ENCODE measurements around the gene C17orf75. TPM values are rescaled to one million over a fixed set of nuclear protein-coding genes. Genes with fewer than 3 reads are reported as not detected.

The C17orf75 gene
- total RNA-seq, 4 donors from 2014 or later: 9.2 to 16.7 (median 13.2) TPM

DNA sequence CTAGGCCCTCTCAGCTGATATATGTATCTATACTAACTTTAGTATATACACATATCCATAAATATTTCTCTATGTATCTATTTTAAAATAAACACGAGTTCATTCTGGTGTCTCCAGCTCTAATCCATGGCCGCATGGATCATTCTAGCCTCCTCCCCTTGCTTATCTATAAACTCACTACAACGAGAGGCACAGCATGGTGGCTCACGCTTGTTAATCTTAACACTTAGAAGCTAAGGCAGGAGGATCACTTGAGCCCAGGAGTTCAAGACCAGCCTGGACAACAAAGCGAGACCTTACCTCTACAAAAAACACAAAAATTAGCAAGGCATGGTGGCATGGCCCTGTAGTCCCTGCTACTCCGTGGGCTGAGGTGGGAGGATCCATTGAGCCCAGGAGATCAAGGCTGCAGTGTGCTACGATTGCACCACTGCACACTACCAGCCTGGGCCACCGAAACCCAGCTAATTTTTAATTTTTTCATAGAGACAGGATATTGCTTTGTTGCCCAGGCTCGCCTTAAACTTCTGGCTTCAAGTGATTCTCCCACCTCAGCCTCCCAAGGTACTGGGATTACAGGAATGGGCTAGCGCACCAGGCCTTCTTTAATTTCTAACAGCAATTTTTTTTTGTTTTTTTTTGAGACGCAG is 4.1 kb upstream of the C17orf75 start:
- Histone ChIP-seq H3K4me1 (peaks cover 3 to 32% (median 7%) of the 10 kb centered on the region in 3 donors), H3K36me3 (no peaks in the 10 kb centered on the region), H3K27me3 (no peaks in the 10 kb centered on the region), H3K4me3 (no peak overlapping the region), H3K9me3 (no peaks in the 10 kb centered on the region), H3K27ac (no peak overlapping the region)
- TF ChIP-seq POLR2AphosphoS5 (IDR thresholded peaks at IDR 0.05) (no peak), EP300 (IDR thresholded peaks at IDR 0.05) (no peak), POLR2A (IDR thresholded peaks at IDR 0.05) (no peak)
- TF ChIP-seq, protein P1, sequence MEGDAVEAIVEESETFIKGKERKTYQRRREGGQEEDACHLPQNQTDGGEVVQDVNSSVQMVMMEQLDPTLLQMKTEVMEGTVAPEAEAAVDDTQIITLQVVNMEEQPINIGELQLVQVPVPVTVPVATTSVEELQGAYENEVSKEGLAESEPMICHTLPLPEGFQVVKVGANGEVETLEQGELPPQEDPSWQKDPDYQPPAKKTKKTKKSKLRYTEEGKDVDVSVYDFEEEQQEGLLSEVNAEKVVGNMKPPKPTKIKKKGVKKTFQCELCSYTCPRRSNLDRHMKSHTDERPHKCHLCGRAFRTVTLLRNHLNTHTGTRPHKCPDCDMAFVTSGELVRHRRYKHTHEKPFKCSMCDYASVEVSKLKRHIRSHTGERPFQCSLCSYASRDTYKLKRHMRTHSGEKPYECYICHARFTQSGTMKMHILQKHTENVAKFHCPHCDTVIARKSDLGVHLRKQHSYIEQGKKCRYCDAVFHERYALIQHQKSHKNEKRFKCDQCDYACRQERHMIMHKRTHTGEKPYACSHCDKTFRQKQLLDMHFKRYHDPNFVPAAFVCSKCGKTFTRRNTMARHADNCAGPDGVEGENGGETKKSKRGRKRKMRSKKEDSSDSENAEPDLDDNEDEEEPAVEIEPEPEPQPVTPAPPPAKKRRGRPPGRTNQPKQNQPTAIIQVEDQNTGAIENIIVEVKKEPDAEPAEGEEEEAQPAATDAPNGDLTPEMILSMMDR (IDR thresholded peaks at IDR 0.05): no peak
- no peak for ATAC-seq
- 76 to 83% methylated on average over 6 to 9 of the region's 11 CpGs for WGBS, 2 donors (ENCODE audit: low coverage in 1 of 2)

DNA sequence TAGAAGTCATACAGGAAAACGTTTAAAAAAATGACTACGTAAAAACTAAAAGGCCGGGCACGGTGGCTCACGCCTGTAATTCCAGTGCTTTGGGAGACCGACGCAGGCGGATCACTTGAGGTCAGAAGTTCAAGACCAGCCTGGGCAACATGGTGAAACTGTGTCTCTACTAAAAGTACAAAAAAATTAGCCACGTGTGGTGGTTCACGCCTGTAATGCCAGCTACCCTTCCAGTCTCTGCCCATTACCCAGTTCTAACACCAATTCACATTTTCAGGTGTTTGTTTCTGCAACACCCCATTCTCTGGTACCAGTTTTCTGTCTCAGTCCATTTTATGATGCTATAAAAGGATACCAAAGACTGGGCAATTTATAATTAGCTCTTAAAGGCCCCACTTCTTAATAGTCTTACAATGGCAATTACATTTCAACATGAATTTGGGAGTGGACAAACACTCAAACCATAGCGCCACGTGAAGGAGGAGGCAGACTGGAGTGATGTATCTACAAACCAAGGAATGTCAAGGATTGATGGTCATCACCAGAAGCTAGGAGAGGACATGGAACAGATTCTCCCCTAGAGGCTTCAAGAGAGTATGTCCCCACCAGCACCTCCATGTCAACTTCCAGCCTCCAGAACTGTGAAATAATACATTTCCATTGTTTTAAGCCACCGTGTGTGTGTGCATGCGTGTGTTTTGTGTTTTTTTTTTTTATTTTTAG is 791 bp upstream of the C17orf75 start:
- WGBS, 2 donors (ENCODE audit: low coverage in 1 of 2): 56 to 60% methylated on average over 14 of the region's 14 CpGs

DNA sequence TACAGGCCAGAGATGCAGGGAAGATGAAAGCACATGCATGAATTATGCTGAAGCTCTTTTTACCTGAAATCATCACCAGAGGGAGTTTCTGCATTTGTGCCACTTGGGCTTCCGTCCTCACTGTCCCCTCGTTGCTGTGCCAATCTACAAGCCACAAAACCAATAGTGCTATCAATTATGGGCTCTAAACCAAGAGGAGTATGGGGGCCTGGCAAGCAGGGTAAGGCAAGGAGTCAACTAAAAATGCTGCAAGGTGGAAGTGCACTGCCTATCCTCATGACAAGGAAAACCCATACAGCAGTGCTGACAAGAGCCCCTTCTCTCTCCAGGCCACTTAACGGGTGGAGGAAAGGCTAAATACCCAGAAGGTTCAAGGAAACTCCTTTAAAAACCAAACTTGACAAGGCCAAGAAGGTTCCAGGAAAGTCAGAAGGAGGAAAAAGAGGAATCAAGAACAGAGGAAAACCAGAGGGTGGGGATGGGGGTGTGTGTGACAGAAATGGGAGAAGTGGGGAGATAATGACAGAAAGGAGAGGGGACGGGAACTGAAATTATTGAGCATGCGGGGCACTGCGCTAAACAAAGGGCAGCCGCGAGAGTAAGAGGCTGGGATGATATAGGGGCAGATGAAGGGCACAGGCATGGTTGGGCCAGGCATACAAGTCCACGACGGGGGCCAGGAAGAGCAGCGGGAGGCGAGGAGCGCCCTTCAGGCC is 674 bp downstream of the C17orf75 start:
- peak overlapping the region; percentile 69 to 72 for H3K4me3 ChIP-seq
- TF ChIP-seq, protein P1 (IDR thresholded peaks at IDR 0.05): peak in 1 of 4 experiments; percentile 19
- TF ChIP-seq POLR2A (IDR thresholded peaks at IDR 0.05): no peak
- no peak for TF ChIP-seq EP300 (IDR thresholded peaks at IDR 0.05)
- no peak for TF ChIP-seq POLR2AphosphoS5 (IDR thresholded peaks at IDR 0.05)
- H3K36me3 ChIP-seq: peaks cover 0 to 40% of the 10 kb centered on the region in 2 donors
- WGBS, 2 donors (ENCODE audit: low coverage in 1 of 2): 0 to 2% methylated on average over 11 to 13 of the region's 13 CpGs
- no peak for ATAC-seq
- peak overlapping the region; percentile 49 to 89 (median 86) for H3K27ac ChIP-seq
- no peaks in the 10 kb centered on the region for H3K27me3 ChIP-seq
- H3K9me3 ChIP-seq: no peaks in the 10 kb centered on the region
- H3K4me1 ChIP-seq: peaks cover 3 to 23% (median 4%) of the 10 kb centered on the region in 3 donors

More for the DNA sequence above, 791 bp upstream of the C17orf75 start:
- ATAC-seq: no peak
- no peak for TF ChIP-seq POLR2AphosphoS5 (IDR thresholded peaks at IDR 0.05)
- Histone ChIP-seq H3K9me3 (no peaks in the 10 kb centered on the region), H3K27me3 (no peaks in the 10 kb centered on the region), H3K36me3 (peaks cover 0 to 25% of the 10 kb centered on the region in 2 donors), H3K27ac (peak overlapping the region; percentile 47 to 89 (median 86)), H3K4me3 (peak overlapping the region; percentile 69 to 72), H3K4me1 (peaks cover 3 to 23% (median 4%) of the 10 kb centered on the region in 3 donors)

DNA sequence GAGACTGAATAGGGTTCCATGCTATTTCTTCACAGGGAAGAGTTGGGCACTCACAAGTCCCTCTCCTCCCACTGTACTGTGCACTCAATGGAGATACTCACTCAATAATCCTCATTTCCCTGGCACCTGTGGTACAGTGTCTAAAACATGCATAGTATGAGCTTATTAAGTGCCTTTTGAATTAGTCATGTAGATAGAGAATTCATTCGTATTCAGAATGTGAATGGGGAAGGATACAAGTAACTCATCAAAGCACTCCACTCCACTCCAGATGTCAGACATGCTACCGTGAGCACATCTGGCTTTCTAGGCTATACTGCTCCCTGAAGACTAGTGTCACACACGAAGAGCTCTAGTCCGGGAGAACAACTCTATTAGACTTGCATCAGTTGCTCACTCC is 6.3 kb downstream of the C17orf75 start:
- 73 to 82% methylated on average over 2 to 4 of the region's 4 CpGs for WGBS, 2 donors (ENCODE audit: low coverage in 1 of 2)
- H3K27ac ChIP-seq: no peak overlapping the region
- peaks cover 0 to 3% (median 0%) of the 10 kb centered on the region in 3 donors for H3K4me1 ChIP-seq
- ATAC-seq: no peak
- no peaks in the 10 kb centered on the region for H3K27me3 ChIP-seq
- TF ChIP-seq, protein P1 (IDR thresholded peaks at IDR 0.05): no peak
- TF ChIP-seq POLR2AphosphoS5 (IDR thresholded peaks at IDR 0.05) (no peak), POLR2A (IDR thresholded peaks at IDR 0.05) (no peak), EP300 (IDR thresholded peaks at IDR 0.05) (no peak)
- peaks cover 0 to 91% of the 10 kb centered on the region in 2 donors for H3K36me3 ChIP-seq
- H3K9me3 ChIP-seq: no peaks in the 10 kb centered on the region
- no peak overlapping the region for H3K4me3 ChIP-seq

DNA sequence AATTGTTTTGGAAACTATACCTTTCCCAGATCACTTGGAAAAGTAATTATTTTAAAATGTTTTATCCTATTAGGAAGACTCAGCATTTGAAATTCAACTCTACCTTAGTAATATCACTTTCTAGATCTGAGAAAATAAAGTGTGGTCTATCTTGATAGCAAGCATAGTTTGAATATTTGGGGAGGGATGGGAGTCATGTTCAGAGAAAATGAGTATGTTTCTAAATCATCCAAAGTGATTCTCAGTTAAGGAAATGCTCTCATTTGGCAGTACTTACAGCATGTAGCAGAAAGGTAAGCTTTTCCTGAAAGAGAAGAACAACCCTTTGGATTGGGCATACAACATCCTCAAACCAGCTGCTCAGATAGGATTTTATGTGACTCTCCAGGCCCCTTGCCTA is 6.9 kb downstream of the C17orf75 start:
- peaks cover 0 to 89% of the 10 kb centered on the region in 2 donors for H3K36me3 ChIP-seq
- TF ChIP-seq POLR2A (IDR thresholded peaks at IDR 0.05): no peak
- no peak for TF ChIP-seq POLR2AphosphoS5 (IDR thresholded peaks at IDR 0.05)
- TF ChIP-seq, protein P1 (IDR thresholded peaks at IDR 0.05): no peak
- TF ChIP-seq EP300 (IDR thresholded peaks at IDR 0.05): no peak

More for the DNA sequence above, 6.9 kb downstream of the C17orf75 start:
- no peak overlapping the region for H3K4me3 ChIP-seq
- no peaks in the 10 kb centered on the region for H3K4me1 ChIP-seq
- ATAC-seq: no peak
- H3K27me3 ChIP-seq: no peaks in the 10 kb centered on the region
- no peaks in the 10 kb centered on the region for H3K9me3 ChIP-seq
- no peak overlapping the region for H3K27ac ChIP-seq

Data from gastroesophageal sphincter (tissue), 4 donors.